ENCODE results near the gene NCOA5. TPM values are rescaled to one million over a fixed set of nuclear protein-coding genes. Genes with fewer than 3 reads are reported as not detected.

NCOA5 gene
- polyA plus RNA-seq, 1 experiment, result 27.0 TPM

DNA sequence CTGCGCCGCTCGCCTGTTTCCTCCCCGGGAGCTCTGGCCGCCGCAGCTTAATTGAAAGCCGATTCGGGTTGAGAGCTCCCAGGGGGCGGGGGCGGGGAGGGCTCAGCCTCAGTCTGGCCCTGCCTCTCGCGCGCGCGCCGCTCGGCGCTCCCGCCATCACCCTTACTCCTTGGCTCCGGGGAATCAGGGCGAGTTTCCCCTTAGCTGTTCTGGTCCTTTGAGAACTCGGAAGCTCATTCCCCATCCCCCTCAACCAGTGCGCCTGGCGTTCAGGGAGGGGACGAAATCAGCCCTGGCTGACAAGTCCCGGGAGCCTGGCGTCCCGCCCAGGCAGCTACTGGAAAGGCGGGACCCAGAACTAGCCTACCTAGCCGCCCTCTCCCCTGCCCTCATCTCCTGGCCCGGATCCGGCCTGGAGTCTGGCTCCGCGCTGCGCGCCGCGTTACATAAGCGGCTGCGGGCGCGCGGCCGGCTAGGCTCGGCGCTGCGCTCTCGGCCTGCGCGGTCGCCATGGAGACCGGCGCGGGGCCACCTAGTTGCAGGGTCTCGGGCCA lies 58.0 kb downstream of the NCOA5 start:
- Histone ChIP-seq H3K4me3 (ENCODE audit: low read depth, low read length) (no peak overlapping the region), H3K27me3 (ENCODE audit: control insufficient read depth, insufficient read depth, low read length) (peaks cover 53% of the 10 kb centered on the region), H3K9me3 (ENCODE audit: control insufficient read depth, insufficient read depth, low read length) (peaks cover 11% of the 10 kb centered on the region; the same call in 1 of the 2 replicates), H3K27ac (ENCODE audit: low read depth, low read length) (no peak overlapping the region)
- CTCF ChIA-PET, result interaction anchor here (0.5 kb wide), 1 partner anchor 9 kb away, joined by 3 read pairs; no protein-coding TSS in a partner anchor
- TF ChIP-seq, protein P1, sequence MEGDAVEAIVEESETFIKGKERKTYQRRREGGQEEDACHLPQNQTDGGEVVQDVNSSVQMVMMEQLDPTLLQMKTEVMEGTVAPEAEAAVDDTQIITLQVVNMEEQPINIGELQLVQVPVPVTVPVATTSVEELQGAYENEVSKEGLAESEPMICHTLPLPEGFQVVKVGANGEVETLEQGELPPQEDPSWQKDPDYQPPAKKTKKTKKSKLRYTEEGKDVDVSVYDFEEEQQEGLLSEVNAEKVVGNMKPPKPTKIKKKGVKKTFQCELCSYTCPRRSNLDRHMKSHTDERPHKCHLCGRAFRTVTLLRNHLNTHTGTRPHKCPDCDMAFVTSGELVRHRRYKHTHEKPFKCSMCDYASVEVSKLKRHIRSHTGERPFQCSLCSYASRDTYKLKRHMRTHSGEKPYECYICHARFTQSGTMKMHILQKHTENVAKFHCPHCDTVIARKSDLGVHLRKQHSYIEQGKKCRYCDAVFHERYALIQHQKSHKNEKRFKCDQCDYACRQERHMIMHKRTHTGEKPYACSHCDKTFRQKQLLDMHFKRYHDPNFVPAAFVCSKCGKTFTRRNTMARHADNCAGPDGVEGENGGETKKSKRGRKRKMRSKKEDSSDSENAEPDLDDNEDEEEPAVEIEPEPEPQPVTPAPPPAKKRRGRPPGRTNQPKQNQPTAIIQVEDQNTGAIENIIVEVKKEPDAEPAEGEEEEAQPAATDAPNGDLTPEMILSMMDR (IDR thresholded peaks at IDR 0.05; ENCODE audit: low read depth, low read length), result no peak
- POLR2A ChIA-PET, result no interaction called here
- DNase-seq (ENCODE audit: low read depth, low spot score), result no peak

DNA sequence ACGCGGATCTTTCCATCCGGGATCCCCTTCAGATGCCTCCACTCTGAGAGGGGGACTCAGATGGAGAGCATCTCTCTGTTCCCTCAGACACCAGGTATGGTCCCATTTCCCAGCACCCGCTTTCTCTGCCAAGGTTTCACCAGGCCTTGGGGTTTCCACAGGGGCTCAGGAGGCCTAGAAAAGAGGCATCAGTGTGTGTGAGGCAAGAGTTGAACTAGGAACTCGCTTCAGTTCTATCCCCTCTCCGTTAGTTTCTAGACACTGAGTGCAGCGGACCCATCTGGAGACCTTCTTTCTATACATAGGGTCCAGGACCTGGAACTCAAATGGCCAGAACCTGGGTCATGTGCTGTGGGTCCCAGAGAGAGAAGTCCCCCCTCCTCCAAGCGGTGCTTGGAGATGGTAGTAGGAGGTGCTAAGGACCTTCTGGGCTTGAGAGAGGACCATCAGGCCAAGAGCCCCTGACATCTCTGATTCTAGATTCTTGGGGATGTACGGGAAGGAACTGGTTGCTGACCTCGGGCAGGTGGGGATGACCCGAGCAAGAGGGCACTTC lies 58.7 kb downstream of the NCOA5 start:
- TF ChIP-seq, protein P1 (IDR thresholded peaks at IDR 0.05; ENCODE audit: low read depth, low read length), result no peak
- Histone ChIP-seq H3K27ac (ENCODE audit: low read depth, low read length) (no peak overlapping the region), H3K4me3 (ENCODE audit: low read depth, low read length) (no peak overlapping the region), H3K9me3 (ENCODE audit: control insufficient read depth, insufficient read depth, low read length) (peaks cover 11% of the 10 kb centered on the region; the same call in 1 of the 2 replicates), H3K27me3 (ENCODE audit: control insufficient read depth, insufficient read depth, low read length) (peaks cover 56% of the 10 kb centered on the region)
- ChIA-PET POLR2A (no interaction called here), CTCF (interaction anchor here (0.5 kb wide), 1 partner anchor 8 kb away, joined by 3 read pairs; no protein-coding TSS in a partner anchor)
- no peak for DNase-seq (ENCODE audit: low read depth, low spot score)

DNA sequence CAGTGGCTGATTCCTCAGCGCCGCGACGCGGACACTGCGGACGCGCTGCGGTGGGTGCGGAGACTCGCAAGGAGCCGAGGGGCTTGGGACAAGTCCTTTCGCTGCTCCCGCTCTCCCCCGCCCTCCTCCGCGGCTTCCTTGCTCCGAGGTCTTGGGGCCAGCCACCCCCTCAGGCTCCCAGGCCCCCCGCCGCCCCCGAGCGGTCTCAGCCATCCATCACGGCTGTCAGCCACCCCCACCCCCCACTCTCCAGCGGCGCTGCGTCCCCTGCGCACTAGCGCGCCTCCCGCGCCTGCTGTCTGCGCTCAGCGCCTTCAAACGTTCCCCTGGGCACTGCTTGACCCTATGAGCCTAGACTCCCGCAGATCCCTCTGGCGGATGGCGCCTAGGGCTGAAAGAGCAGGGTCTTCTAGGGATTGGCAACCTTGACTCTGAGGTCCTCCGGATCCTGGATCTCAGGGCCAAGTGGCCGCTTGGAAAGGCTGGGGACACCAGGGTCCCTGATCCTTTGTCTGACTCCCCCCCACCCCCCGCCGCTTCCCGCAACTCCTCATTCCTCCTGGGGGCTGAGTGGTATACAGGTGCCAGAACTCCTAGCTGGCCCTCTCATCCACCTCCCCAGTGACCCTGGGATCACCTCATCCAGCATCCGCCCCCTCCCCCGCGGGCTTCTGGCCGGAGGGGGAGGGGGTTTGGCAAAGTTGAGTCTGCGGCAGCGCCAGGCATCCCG lies 59.3 kb downstream of the NCOA5 start:
- no peak overlapping the region for H3K4me3 ChIP-seq (ENCODE audit: low read depth, low read length)
- DNase-seq (ENCODE audit: low read depth, low spot score), result no peak
- H3K27me3 ChIP-seq (ENCODE audit: control insufficient read depth, insufficient read depth, low read length), result peaks cover 57% of the 10 kb centered on the region
- TF ChIP-seq, protein P1 (IDR thresholded peaks at IDR 0.05; ENCODE audit: low read depth, low read length), result no peak
- ChIA-PET CTCF (interaction anchor here (0.6 kb wide), 1 partner anchor 28 kb away, joined by 3 read pairs; no protein-coding TSS in a partner anchor), POLR2A (no interaction called here)
- peaks cover 11% of the 10 kb centered on the region; the same call in 1 of the 2 replicates for H3K9me3 ChIP-seq (ENCODE audit: control insufficient read depth, insufficient read depth, low read length)
- no peak overlapping the region for H3K27ac ChIP-seq (ENCODE audit: low read depth, low read length)

DNA sequence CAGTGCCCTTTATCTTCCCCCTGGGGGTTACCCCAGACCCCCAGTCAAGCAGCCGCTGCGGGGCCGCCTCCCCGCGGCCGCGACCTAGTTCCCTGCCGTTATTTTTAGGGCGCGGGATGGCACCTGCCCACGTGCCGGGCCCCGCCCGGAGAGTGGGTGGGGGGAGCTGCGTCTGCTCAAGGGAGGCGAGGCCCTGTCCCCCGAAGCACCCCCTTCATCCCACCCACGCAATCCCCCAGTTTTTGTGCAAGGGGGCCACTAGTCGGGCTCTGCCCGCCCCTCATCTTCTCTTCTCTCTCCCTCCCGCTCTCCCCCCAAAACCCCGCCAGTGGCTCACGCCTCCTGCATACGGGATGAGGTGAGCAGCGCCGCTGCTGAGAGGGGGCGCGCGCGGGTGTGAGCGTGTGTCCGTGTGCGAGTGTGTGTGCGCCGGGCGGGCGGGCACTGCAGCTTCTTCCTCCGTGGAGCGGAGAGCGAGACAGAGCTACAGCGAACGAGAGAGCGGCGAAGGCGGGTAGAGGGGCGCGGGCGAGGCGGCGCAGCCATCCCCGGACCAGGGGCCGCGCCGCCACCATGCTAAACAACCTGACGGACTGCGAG lies 60.9 kb downstream of the NCOA5 start, which contains the start of gene SLC12A5:
SLC12A5 (plus strand) TSS at position 444 of the 600 bp plus-strand sequence; CDS start at position 574, 130 bp downstream.
- Histone ChIP-seq H3K27me3 (ENCODE audit: control insufficient read depth, insufficient read depth, low read length) (peaks cover 60% of the 10 kb centered on the region), H3K27ac (ENCODE audit: low read depth, low read length) (no peak within 1 kb of the TSS), H3K9me3 (ENCODE audit: control insufficient read depth, insufficient read depth, low read length) (peaks cover 11% of the 10 kb centered on the region; the same call in 1 of the 2 replicates), H3K4me3 (ENCODE audit: low read depth, low read length) (no peak within 1 kb of the TSS)
- ChIA-PET POLR2A (interaction anchor here (1.0 kb wide), 1 partner anchor 29 kb away, joined by 7 read pairs; no protein-coding TSS in a partner anchor), CTCF (interaction anchor here (1.2 kb wide), 1 partner anchor 15 kb away, joined by 4 read pairs; no protein-coding TSS in a partner anchor)
- TF ChIP-seq, protein P1 (IDR thresholded peaks at IDR 0.05; ENCODE audit: low read depth, low read length), result no peak
- DNase-seq (ENCODE audit: low read depth, low spot score), result no peak
